Loucy (cell line): ENCODE results near the gene ABHD5.

Source experiments
- H2AFZ ChIP-seq: fragments of 200-600 bp; sonication (generic); 2 replicates; pipeline ENCODE4 v1.6.0; 2016; ENCODE audit warnings: antibody characterized with exemption, mild to moderate bottlenecking, low read length, moderate library complexity
- H3F3A ChIP-seq: fragments of 200-600 bp; 2 replicates; pipeline ENCODE4 v1.6.0; 2016; ENCODE audit warnings: antibody characterized with exemption, low read depth, mild to moderate bottlenecking
- H3K27me3 ChIP-seq: fragments of 200-600 bp; sonication (generic); 2 replicates; pipeline ENCODE4 v1.6.1; 2014; ENCODE audit warnings: low read length, mild to moderate bottlenecking; ENCODE audit not compliant: insufficient read depth, poor library complexity, severe bottlenecking
- H3K36me3 ChIP-seq: fragments of 200-600 bp; sonication (generic); 2 replicates; pipeline ENCODE4 v1.6.1; 2016; ENCODE audit warnings: low read length; ENCODE audit not compliant: insufficient read depth
- H3K4me1 ChIP-seq: fragments of 200-600 bp; sonication (generic); 2 replicates; pipeline ENCODE4 v1.5.1; 2014; ENCODE audit warnings: low read length, mild to moderate bottlenecking; ENCODE audit not compliant: insufficient read depth, poor library complexity, severe bottlenecking
- H3K4me2 ChIP-seq: fragments of 200-600 bp; sonication (generic); 2 replicates; pipeline ENCODE4 v1.6.0; 2014; ENCODE audit warnings: antibody characterized with exemption, low read length, low read depth, mild to moderate bottlenecking; ENCODE audit not compliant: poor library complexity, severe bottlenecking
- H3K4me3 ChIP-seq: fragments of 200-600 bp; sonication (generic); 2 replicates; pipeline ENCODE4 v1.5.1; 2014; ENCODE audit warnings: low read length, mild to moderate bottlenecking, mixed read lengths; ENCODE audit not compliant: poor library complexity, severe bottlenecking
- H3K79me2 ChIP-seq: fragments of 200-600 bp; sonication (generic); 2 replicates; pipeline ENCODE4 v1.6.1; 2014; ENCODE audit warnings: low read length; ENCODE audit not compliant: insufficient read depth
- H3K9ac ChIP-seq: fragments of 200-600 bp; sonication (generic); 2 replicates; pipeline ENCODE4 v1.6.0; 2014; ENCODE audit warnings: mild to moderate bottlenecking, low read depth, low read length, moderate library complexity; ENCODE audit not compliant: poor library complexity, severe bottlenecking
- H3K9me2 ChIP-seq: fragments of 200-600 bp; sonication (generic); replicated peaks from 2 replicates; pipeline ENCODE4 v1.6.1; 2016; ENCODE audit warnings: low read depth, low read length, mixed read lengths
- H3K9me3 ChIP-seq: fragments of 200-600 bp; sonication (generic); 2 replicates; pipeline ENCODE4 v1.6.1; 2014; ENCODE audit warnings: mild to moderate bottlenecking, antibody characterized with exemption, low read length, low read depth; ENCODE audit not compliant: insufficient read depth
- H4K20me1 ChIP-seq: fragments of 200-600 bp; sonication (generic); 2 replicates; pipeline ENCODE4 v1.6.0; 2014; ENCODE audit warnings: antibody characterized with exemption, low read length, mild to moderate bottlenecking; ENCODE audit not compliant: insufficient read depth, poor library complexity, severe bottlenecking
- EZH2phosphoT487 ChIP-seq: fragments of 200-600 bp; IDR thresholded peaks from 2 replicates; pipeline ENCODE4 v1.6.1; 2018; ENCODE audit warnings: antibody characterized with exemption, mild to moderate bottlenecking, moderate library complexity, borderline replicate concordance
- TF ChIP-seq, protein P1 (sequence below): fragments of 200-600 bp; sonication (generic); conservative IDR thresholded peaks from 2 replicates; pipeline ENCODE4 v1.5.1; 2014; ENCODE audit warnings: mild to moderate bottlenecking, antibody characterized with exemption, low read length

ABHD5 gene

DNA sequence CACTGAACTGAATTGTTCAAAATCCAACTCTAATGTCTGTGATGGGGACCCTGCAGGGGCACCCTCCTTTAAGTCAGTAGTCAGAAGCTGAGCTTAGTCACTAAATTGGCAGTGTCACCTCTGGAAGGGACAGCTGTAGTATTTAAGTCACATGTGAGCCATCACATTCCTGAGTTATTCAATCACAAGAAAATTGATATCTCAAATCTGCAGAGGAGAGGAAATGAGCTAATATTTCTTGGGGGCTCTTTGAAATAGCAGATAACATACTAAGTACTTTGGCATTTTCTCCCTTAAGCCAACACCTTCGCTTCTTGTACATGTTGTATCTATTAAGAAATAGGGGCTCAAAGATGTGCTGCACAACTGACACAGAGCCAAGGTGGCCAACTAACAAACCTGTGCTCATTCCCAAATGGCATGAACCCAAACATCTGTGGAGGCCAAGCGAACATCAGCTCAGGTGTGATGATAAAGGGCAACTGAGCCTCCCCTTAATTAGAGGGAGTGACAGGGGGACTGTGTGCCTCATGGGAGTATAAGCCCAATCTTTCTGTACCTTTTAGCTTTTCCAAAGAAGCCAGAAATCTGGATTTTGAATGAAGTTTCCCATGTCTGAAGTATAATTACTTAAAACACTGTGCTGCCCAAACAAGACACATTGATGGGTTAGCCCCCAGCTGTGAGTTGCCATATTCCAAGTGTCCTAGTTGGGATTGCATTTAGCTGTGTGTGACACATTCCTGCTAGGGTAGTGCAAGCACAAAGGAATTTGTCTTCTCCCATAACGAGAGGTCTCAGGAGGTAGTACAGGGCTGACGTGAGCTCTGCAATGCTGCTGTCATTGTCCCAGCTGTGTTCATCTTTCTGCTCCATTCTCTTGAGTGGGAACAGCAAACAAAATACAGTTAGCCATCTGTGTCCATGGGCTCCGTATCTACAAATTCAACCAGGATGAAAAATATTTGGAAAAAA lies 63.3 kb downstream of the ABHD5 start:
- no peaks in the 10 kb centered on the region for H3F3A ChIP-seq
- TF ChIP-seq, protein P1, sequence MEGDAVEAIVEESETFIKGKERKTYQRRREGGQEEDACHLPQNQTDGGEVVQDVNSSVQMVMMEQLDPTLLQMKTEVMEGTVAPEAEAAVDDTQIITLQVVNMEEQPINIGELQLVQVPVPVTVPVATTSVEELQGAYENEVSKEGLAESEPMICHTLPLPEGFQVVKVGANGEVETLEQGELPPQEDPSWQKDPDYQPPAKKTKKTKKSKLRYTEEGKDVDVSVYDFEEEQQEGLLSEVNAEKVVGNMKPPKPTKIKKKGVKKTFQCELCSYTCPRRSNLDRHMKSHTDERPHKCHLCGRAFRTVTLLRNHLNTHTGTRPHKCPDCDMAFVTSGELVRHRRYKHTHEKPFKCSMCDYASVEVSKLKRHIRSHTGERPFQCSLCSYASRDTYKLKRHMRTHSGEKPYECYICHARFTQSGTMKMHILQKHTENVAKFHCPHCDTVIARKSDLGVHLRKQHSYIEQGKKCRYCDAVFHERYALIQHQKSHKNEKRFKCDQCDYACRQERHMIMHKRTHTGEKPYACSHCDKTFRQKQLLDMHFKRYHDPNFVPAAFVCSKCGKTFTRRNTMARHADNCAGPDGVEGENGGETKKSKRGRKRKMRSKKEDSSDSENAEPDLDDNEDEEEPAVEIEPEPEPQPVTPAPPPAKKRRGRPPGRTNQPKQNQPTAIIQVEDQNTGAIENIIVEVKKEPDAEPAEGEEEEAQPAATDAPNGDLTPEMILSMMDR: no peak
- no peak for TF ChIP-seq EZH2phosphoT487
- no peaks in the 10 kb centered on the region for H3K9me3 ChIP-seq
- H3K9ac ChIP-seq: no peak overlapping the region
- no peaks in the 10 kb centered on the region for H3K4me1 ChIP-seq
- no peak overlapping the region for H2AFZ ChIP-seq
- no peaks in the 10 kb centered on the region for H3K36me3 ChIP-seq
- H3K4me3 ChIP-seq: no peak overlapping the region
- H4K20me1 ChIP-seq: no peaks in the 10 kb centered on the region
- H3K27me3 ChIP-seq: no peaks in the 10 kb centered on the region
- H3K9me2 ChIP-seq: no peaks in the 10 kb centered on the region
- no peaks in the 10 kb centered on the region for H3K79me2 ChIP-seq
- no peak overlapping the region for H3K4me2 ChIP-seq

DNA sequence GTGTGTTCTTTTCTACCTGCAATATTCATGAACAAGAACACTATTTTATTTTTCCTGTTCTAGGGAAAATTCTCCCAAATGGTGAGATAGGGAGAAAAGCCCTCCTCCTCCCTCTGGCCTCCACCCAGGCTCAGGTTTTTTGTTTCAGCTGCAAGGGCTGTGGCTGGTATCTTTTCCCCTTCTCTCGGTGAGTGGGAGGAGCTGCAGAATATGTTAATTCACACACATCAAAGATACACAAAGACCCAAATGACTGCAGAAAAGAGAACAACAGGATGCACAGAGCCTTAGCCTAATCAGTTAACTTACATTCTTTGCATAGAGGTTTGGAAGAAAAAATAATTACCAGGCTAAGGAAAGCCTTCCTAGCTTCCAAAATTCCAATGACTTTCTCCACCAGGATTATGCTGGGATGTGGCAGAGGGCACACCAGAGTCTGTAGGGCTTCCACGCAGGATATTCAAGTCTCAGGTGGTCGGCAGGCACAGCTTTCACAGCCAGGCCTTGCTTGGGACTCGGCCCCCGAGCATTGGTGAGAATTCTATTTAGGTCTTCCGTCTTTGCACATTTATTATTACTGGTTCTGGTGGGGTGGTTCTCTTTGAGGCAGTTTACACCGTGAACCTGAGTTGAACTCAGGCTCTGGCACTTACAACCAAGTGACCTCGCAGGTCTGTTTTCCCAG lies 64.9 kb downstream of the ABHD5 start:
- Histone ChIP-seq H3K4me1 (no peaks in the 10 kb centered on the region), H2AFZ (no peak overlapping the region), H4K20me1 (no peaks in the 10 kb centered on the region)

DNA sequence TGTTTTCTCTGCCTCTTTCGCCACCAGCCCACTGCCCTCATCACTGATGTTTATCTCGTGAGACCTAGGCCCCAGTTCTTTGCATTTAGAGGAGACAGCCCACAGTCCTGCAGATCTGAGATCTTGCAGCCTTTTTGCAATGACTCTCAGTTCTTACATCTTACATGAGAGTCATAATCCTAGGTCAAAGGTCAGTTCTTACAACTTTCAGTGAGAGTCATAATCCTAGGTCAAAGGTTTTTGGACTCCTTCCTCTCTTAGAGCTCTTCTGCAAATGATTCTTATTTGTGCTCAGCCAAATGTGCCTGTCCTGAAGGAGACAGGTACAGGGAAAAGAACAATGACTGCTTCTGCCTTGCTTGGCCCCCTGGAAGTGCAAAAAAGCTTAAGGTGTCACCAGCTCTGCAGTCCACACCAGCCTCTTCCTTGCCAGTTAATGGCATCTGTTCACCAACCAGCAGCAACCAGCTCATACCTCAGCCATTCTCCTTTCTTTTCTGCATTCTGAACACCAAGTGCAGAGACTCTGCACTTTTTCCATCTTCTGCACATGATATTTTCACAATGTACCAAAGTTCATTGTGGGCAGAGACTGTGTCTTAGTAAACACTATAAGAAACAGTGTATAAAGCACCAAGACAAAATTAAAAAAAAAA lies 67.1 kb downstream of the ABHD5 start:
- H3K9ac ChIP-seq: no peak overlapping the region
- H3K9me3 ChIP-seq: no peaks in the 10 kb centered on the region
- H3K79me2 ChIP-seq: no peaks in the 10 kb centered on the region
- H3K27me3 ChIP-seq: no peaks in the 10 kb centered on the region
- no peaks in the 10 kb centered on the region for H3K36me3 ChIP-seq
- no peak overlapping the region for H3K4me2 ChIP-seq
- no peak overlapping the region for H2AFZ ChIP-seq
- TF ChIP-seq, protein P1: no peak
- no peak for TF ChIP-seq EZH2phosphoT487
- no peaks in the 10 kb centered on the region for H4K20me1 ChIP-seq
- H3K4me1 ChIP-seq: no peaks in the 10 kb centered on the region
- H3K9me2 ChIP-seq: no peaks in the 10 kb centered on the region
- H3F3A ChIP-seq: no peaks in the 10 kb centered on the region
- no peak overlapping the region for H3K4me3 ChIP-seq

More for the DNA sequence above, 64.9 kb downstream of the ABHD5 start:
- H3K79me2 ChIP-seq: no peaks in the 10 kb centered on the region
- TF ChIP-seq, protein P1: no peak
- no peak for TF ChIP-seq EZH2phosphoT487
- no peak overlapping the region for H3K9ac ChIP-seq
- H3F3A ChIP-seq: no peaks in the 10 kb centered on the region
- H3K36me3 ChIP-seq: no peaks in the 10 kb centered on the region
- H3K9me3 ChIP-seq: no peaks in the 10 kb centered on the region
- H3K9me2 ChIP-seq: no peaks in the 10 kb centered on the region
- H3K4me3 ChIP-seq: no peak overlapping the region
- H3K27me3 ChIP-seq: no peaks in the 10 kb centered on the region
- no peak overlapping the region for H3K4me2 ChIP-seq
